Right atrium auricular region (tissue), 2 donors: ENCODE results near the gene TMEM183A. TPM values are rescaled to one million over a fixed set of nuclear protein-coding genes. Genes with fewer than 3 reads are reported as not detected.
"Not testable (repeated sequence)": the region's sequence is repeated elsewhere in the genome, so short reads cannot be mapped to it uniquely, and the experiment has no call there.

Experiments used
- DNase-seq: peaks from one replicate; pipeline ENCODE4 v3.0.0-alpha.2; 2019; ENCODE audit warnings: low spot score
- H3K27ac ChIP-seq, 2 donors: fragments of 200-600 bp; sonication (generic); 1 replicate in 1 of 2; 2 replicates in 1 of 2; pipeline ENCODE4 v1.5.1; 2016 to 2019
- H3K27me3 ChIP-seq, 2 donors: fragments of 200-600 bp; sonication (generic); one replicate each; pipeline versions ENCODE4 v1.5.1 to v1.6.0; 2017 to 2019
- H3K36me3 ChIP-seq: fragments of 200-600 bp; sonication (generic); one replicate; pipeline ENCODE4 v1.5.1; 2016
- H3K4me1 ChIP-seq, 2 donors: fragments of 200-600 bp; sonication (generic); one replicate each; pipeline versions ENCODE4 v1.5.1 to v1.6.0; 2017 to 2019
- H3K4me3 ChIP-seq, 2 donors: fragments of 200-600 bp; sonication (generic); 1 replicate in 1 of 2; 2 replicates in 1 of 2; pipeline ENCODE4 v1.5.1; 2017 to 2019; ENCODE audit warnings: mild to moderate bottlenecking in 1 of 2, moderate library complexity in 1 of 2
- H3K9me3 ChIP-seq, 2 donors: fragments of 200-600 bp; sonication (generic); one replicate each; pipeline ENCODE4 v1.5.1; 2019
- total RNA-seq, 2 donors: library from RNA; depleted of rRNA; stranded (reverse); fragments of >200 nt; gene quantifications; one replicate each; pipeline ENCODE4 v1.1.0, GENCODE V29; 2016
- TF ChIP-seq, protein P1 (sequence below), 2 donors: fragments of 200-600 bp; sonication (generic); IDR thresholded peaks; one replicate each; pipeline ENCODE4 v1.5.1; 2019; ENCODE audit warnings: antibody characterized with exemption in 2 of 2

The TMEM183A gene
- total RNA-seq, 2 donors from 2014 or later = 29.6 to 39.1 TPM

DNA sequence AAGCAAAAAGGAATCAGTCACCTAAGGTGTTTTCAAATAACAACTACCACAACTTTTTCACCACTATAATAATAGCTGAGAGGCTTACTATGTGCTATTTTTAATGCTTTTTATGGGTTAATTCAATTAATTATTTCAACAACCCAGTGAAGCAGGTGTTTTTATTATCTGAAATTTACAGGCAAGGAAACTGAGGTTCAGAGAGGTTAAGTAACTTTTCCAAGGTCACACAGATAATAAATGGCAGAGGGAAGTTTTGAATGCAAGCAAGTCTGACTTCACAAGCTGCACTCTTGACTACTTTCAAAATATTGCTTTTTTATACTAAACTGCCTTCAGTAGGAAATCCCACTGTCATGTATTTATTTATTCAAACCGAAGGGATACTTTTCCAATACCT lies 4.2 kb upstream of the TMEM183A start:
- H3K27me3 ChIP-seq = no peaks in the 10 kb centered on the region
- peaks cover 0 to 4% of the 10 kb centered on the region in 2 donors for H3K4me1 ChIP-seq
- H3K27ac ChIP-seq = no peak overlapping the region
- no peak for DNase-seq
- H3K9me3 ChIP-seq = no peaks in the 10 kb centered on the region
- no peak overlapping the region for H3K4me3 ChIP-seq
- no peaks in the 10 kb centered on the region for H3K36me3 ChIP-seq
- TF ChIP-seq, protein P1, sequence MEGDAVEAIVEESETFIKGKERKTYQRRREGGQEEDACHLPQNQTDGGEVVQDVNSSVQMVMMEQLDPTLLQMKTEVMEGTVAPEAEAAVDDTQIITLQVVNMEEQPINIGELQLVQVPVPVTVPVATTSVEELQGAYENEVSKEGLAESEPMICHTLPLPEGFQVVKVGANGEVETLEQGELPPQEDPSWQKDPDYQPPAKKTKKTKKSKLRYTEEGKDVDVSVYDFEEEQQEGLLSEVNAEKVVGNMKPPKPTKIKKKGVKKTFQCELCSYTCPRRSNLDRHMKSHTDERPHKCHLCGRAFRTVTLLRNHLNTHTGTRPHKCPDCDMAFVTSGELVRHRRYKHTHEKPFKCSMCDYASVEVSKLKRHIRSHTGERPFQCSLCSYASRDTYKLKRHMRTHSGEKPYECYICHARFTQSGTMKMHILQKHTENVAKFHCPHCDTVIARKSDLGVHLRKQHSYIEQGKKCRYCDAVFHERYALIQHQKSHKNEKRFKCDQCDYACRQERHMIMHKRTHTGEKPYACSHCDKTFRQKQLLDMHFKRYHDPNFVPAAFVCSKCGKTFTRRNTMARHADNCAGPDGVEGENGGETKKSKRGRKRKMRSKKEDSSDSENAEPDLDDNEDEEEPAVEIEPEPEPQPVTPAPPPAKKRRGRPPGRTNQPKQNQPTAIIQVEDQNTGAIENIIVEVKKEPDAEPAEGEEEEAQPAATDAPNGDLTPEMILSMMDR (IDR thresholded peaks at IDR 0.05) = no peak

DNA sequence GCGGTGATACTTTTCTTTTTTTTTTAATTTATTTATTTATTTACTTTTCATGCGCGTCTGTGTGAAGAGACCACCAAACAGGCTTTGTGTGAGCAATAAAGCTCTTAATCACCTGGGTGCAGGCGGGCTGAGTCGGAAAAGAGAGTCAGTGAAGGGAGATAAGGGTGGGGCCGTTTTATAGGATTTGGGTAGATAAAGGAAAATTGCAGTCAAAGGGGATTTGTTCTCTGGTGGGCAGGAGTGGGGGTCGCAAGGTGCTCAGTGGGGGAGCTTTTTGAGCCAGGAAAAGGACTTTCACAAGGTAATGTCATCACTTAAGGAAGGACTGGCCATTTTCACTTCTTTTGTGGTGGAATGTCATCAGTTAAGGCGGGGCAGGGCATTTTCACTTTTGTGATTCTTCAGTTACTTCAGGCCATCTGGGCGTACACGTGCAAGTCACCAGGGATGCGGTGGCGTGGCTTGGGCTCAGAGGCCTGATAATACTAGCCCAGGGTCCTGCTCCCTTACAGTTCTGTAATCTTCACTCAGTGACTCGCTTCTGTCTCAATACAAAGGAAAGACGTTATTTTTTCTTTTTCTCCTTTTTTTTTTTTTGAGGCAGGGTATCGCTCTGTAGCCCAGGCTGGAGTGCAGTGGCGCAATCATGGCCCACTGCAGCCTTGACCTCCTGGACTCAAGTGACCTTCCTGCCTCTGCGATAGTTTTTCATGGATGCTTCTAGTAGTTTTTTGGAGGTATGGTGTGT lies 1.6 kb upstream of the TMEM183A start:
- peaks cover 0 to 13% of the 10 kb centered on the region in 2 donors for H3K4me1 ChIP-seq
- not testable (repeated sequence) for DNase-seq, H3K9me3 ChIP-seq, H3K4me3 ChIP-seq, H3K27ac ChIP-seq, H3K36me3 ChIP-seq, H3K27me3 ChIP-seq

DNA sequence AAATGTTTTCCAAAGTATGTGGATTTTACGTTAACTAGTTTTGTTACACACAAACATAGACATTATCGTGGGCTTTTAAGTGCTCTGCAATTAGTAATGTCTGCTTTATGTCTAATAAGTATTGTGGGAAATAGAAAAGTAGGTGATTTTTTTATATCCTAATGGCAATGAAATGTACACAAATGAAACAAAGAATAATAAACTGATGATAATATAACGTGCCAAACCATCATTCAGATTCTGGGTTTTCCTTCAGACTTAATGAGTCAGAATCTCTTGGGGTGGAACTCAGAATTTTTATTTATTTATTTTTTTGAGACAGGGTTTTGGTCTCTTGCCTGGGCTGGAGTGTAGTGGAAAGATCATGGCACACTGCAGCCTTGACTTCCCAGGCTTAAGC lies 2.0 kb downstream of the TMEM183A start:
- H3K36me3 ChIP-seq = peaks cover 34% of the 10 kb centered on the region
- no peak overlapping the region for H3K4me3 ChIP-seq
- peaks cover 0 to 13% of the 10 kb centered on the region in 2 donors for H3K4me1 ChIP-seq
- H3K27ac ChIP-seq = no peak overlapping the region
- TF ChIP-seq, protein P1 (IDR thresholded peaks at IDR 0.05) = no peak
- no peaks in the 10 kb centered on the region for H3K27me3 ChIP-seq
- H3K9me3 ChIP-seq = no peaks in the 10 kb centered on the region
- no peak for DNase-seq

DNA sequence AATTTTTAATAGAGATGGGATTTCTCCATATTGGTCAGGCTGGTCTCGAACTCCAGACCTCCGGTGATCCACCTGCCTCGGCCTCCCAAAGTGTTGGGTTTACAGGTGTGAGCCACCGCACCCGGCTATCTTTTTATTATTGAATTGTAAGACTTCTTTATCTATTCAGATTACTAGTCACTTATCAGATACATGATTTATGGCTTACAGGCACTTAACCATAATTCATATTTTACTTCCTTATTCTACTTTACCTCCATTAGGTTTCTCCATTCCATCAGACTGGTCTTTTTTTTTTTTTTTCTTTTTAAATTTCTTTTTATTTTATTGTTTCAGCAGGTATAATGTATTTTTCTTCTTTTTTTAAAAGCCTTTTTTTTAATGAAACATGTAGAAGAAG lies 4.4 kb downstream of the TMEM183A start:
- TF ChIP-seq, protein P1 (IDR thresholded peaks at IDR 0.05) = no peak
- H3K27me3 ChIP-seq = no peaks in the 10 kb centered on the region
- DNase-seq = no peak
- H3K4me1 ChIP-seq = peaks cover 0 to 9% of the 10 kb centered on the region in 2 donors
- H3K9me3 ChIP-seq = no peaks in the 10 kb centered on the region
- peaks cover 53% of the 10 kb centered on the region for H3K36me3 ChIP-seq
- no peak overlapping the region for H3K4me3 ChIP-seq
- H3K27ac ChIP-seq = no peak overlapping the region

DNA sequence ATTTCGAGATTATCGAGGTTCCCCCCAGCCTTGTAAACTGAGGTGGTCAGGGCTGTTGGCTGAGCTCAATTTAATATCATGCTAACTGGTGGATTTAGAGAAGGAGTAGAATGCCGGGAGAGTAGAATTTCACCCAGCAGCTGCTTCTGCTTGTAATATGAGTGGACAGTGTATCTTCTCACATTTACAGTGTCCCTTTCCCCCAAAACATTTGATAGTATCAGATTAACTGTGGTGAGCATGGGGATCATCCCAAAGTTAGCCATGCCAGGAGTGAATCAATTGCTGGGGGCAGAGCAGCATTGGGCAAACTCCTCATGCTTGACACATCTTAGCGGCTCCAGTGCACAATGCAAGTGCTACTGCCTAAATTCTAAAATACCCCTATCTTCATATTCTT lies 9.9 kb downstream of the TMEM183A start:
- Histone ChIP-seq H3K9me3 (no peaks in the 10 kb centered on the region), H3K4me3 (no peak overlapping the region), H3K27ac (no peak overlapping the region), H3K4me1 (no peaks in the 10 kb centered on the region), H3K27me3 (no peaks in the 10 kb centered on the region), H3K36me3 (peaks cover 85% of the 10 kb centered on the region)
- no peak for DNase-seq
- TF ChIP-seq, protein P1 (IDR thresholded peaks at IDR 0.05) = no peak

DNA sequence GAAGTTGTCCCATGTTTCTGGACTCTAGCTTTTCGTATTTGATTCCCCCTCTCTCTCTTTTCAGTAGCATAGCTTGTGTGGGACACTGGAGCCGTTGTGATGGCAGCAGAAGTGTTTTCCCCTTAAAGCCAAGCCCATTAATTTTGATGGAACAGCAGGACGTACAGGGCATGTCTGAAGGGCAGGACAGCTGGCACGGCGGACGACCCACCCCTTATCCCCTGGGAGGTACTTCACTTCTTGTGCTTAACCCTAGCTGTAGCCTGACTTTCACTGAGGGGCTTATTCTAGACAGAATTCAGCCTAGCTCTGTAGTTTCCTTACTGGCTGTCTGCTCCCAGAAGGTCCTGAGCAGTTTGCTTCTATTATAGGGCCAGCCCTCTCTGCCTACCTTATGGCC lies 10.5 kb downstream of the TMEM183A start:
- Histone ChIP-seq H3K9me3 (no peaks in the 10 kb centered on the region), H3K36me3 (peaks cover 86% of the 10 kb centered on the region), H3K27me3 (no peaks in the 10 kb centered on the region), H3K4me1 (no peaks in the 10 kb centered on the region), H3K4me3 (no peak overlapping the region), H3K27ac (no peak overlapping the region)
- DNase-seq = no peak
- TF ChIP-seq, protein P1 (IDR thresholded peaks at IDR 0.05) = no peak

DNA sequence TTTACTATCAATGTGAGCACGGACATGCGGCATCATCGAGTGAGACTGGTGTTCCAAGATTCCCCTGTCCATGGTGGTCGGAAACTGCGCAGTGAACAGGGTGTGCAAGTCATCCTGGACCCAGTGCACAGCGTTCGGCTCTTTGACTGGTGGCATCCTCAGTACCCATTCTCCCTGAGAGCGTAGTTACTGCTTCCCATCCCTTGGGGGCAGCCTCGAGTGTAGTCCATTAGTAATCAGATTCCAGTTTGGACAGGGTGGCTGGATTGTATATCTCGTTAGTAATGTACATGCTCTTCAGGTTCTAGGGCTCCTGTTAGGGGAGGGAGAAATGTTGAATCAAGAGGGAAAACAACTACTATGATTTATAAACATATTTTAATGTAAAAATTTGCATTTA lies 15.7 kb downstream of the TMEM183A start:
- Histone ChIP-seq H3K36me3 (peaks cover 46% of the 10 kb centered on the region), H3K4me1 (peaks cover 0 to 19% of the 10 kb centered on the region in 2 donors)
- not testable (repeated sequence) for DNase-seq, H3K9me3 ChIP-seq, H3K4me3 ChIP-seq, H3K27ac ChIP-seq, H3K27me3 ChIP-seq
